ENCODE measurements around the gene GPR6. TPM values are rescaled to one million over a fixed set of nuclear protein-coding genes. Genes with fewer than 3 reads are reported as not detected.

Gene GPR6
- total and polyA plus RNA-seq, 7 donors, result not detected

DNA sequence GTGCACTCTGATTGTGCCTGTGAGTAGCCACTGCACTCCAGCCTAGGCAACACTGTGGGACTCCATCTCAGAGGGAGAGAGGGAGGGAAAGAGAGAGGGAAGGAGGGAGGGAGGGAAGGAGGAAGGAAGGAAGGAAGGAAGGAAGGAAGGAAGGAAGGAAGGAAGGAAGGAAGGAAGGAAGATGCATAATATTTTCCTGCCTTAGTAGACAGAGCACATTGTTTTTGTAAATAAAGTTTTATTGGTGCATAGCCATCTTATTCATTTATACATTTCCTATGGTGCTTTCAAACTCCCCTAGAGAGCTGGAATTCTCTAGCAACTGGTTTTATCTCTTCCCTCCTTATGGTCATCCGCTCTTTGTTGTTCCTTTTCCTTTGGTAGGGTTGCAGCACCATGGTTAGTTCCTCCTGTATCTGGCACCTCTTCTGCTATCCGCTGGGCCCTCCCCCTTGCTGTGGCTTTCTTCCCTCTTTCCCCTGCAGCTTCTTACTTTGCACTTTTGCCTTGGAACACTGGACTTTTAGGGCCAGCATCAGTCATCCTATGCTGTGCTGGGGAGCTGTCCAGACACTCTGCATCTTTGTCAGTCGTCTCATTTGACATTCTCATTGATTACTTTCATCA is 20.2 kb downstream of the GPR6 start:
- Histone ChIP-seq H3K9me3 (no peaks in the 10 kb centered on the region), H3K36me3 (no peaks in the 10 kb centered on the region), H3K27ac (no peak overlapping the region), H3K4me3 (no peak overlapping the region), H3K4me1 (no peaks in the 10 kb centered on the region), H3K27me3 (no peaks in the 10 kb centered on the region)
- no peak for DNase-seq
- WGBS, 2 donors, result 37 to 49% methylated on average over 3 of the region's 3 CpGs
- intact Hi-C loops (cut with DNase I), result no loop called here
- no peak for TF ChIP-seq POLR2A (IDR thresholded peaks at IDR 0.05)
- TF ChIP-seq EP300 (IDR thresholded peaks at IDR 0.05), result no peak
- no peak for TF ChIP-seq POLR2AphosphoS5 (IDR thresholded peaks at IDR 0.05)
- TF ChIP-seq, protein P1, sequence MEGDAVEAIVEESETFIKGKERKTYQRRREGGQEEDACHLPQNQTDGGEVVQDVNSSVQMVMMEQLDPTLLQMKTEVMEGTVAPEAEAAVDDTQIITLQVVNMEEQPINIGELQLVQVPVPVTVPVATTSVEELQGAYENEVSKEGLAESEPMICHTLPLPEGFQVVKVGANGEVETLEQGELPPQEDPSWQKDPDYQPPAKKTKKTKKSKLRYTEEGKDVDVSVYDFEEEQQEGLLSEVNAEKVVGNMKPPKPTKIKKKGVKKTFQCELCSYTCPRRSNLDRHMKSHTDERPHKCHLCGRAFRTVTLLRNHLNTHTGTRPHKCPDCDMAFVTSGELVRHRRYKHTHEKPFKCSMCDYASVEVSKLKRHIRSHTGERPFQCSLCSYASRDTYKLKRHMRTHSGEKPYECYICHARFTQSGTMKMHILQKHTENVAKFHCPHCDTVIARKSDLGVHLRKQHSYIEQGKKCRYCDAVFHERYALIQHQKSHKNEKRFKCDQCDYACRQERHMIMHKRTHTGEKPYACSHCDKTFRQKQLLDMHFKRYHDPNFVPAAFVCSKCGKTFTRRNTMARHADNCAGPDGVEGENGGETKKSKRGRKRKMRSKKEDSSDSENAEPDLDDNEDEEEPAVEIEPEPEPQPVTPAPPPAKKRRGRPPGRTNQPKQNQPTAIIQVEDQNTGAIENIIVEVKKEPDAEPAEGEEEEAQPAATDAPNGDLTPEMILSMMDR (IDR thresholded peaks at IDR 0.05), result no peak

DNA sequence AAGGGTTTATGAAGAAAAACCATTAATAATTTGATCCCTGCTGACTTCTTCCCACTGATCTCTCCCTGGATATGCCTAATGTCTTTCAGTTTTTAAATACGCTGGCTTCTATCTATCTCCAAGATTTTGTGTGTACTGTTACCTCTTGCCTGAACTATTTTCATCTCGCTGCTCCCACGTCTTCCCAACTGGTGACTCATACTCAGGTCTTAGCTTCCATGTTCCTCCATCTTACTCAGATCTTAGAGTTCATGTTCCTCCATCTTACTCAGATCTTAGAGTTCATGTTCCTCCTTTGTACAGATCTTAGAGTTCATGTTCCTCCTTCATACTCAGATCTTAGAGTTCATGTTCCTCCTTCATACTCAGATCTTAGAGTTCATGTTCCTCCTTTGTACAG is 21.6 kb downstream of the GPR6 start:
- intact Hi-C loops (cut with DNase I), result no loop called here
- Histone ChIP-seq H3K27me3 (no peaks in the 10 kb centered on the region), H3K4me1 (no peaks in the 10 kb centered on the region), H3K36me3 (no peaks in the 10 kb centered on the region), H3K9me3 (no peaks in the 10 kb centered on the region), H3K27ac (no peak overlapping the region), H3K4me3 (no peak overlapping the region)
- TF ChIP-seq POLR2AphosphoS5 (IDR thresholded peaks at IDR 0.05) (no peak), EP300 (IDR thresholded peaks at IDR 0.05) (no peak), POLR2A (IDR thresholded peaks at IDR 0.05) (no peak)
- TF ChIP-seq, protein P1 (IDR thresholded peaks at IDR 0.05), result no peak
- no peak for DNase-seq
- WGBS, 2 donors, result 86 to 91% methylated on average over 3 of the region's 3 CpGs

DNA sequence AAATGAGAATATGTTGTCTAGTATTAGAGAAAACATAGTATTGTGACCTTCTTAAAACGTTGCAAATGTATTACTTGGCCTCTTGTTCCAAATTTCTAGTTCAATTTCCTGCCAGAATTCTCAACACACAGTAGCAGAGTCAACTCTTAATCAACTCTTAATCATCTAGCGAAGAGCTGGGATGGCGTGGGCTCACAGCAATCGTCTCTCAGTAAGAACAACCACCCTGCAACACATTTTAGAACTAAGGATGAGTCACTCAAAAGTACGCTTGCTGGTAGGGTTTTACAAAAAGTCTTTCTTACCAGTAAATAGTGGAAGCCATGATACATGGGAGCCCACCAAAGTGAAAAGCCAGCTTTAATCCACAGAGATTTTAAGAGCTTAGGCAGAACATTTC is 24.6 kb downstream of the GPR6 start:
- no peaks in the 10 kb centered on the region for H3K9me3 ChIP-seq
- no peak for DNase-seq
- H3K27me3 ChIP-seq, result no peaks in the 10 kb centered on the region
- 75 to 80% methylated on average over 5 of the region's 5 CpGs for WGBS, 2 donors
- H3K27ac ChIP-seq, result no peak overlapping the region
- H3K4me1 ChIP-seq, result no peaks in the 10 kb centered on the region
- intact Hi-C loops (cut with DNase I), result no loop called here
- H3K36me3 ChIP-seq, result no peaks in the 10 kb centered on the region
- TF ChIP-seq, protein P1 (IDR thresholded peaks at IDR 0.05), result no peak
- TF ChIP-seq POLR2AphosphoS5 (IDR thresholded peaks at IDR 0.05), result no peak
- no peak for TF ChIP-seq EP300 (IDR thresholded peaks at IDR 0.05)
- TF ChIP-seq POLR2A (IDR thresholded peaks at IDR 0.05), result no peak
- H3K4me3 ChIP-seq, result no peak overlapping the region

DNA sequence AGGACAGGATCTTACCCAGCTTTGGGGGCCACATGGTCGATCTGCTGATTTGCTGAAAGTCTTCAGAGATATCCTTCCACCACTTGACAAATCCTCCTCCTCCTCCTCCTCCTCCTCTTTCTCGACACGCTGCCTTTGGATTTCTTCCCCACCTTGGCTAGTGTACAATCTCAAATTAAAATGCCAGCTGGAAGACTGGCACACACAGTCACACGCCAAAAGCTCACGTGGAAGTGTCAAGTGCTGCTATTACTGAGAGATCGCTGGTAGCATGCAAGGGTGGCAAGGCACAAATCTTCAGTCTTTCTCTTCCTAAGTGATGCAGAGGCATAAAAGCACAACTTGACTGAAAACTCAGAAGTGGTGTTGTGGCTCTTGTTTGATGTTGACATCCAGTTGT is 35.3 kb downstream of the GPR6 start:
- Histone ChIP-seq H3K27me3 (no peaks in the 10 kb centered on the region), H3K4me3 (no peak overlapping the region), H3K27ac (no peak overlapping the region), H3K9me3 (no peaks in the 10 kb centered on the region), H3K36me3 (no peaks in the 10 kb centered on the region), H3K4me1 (no peaks in the 10 kb centered on the region)
- DNase-seq, result no peak
- WGBS, 2 donors, result 83 to 84% methylated on average over 6 of the region's 6 CpGs
- intact Hi-C loops (cut with DNase I), result no loop called here
- TF ChIP-seq, protein P1 (IDR thresholded peaks at IDR 0.05), result no peak
- TF ChIP-seq POLR2AphosphoS5 (IDR thresholded peaks at IDR 0.05) (no peak), POLR2A (IDR thresholded peaks at IDR 0.05) (no peak), EP300 (IDR thresholded peaks at IDR 0.05) (no peak)

DNA sequence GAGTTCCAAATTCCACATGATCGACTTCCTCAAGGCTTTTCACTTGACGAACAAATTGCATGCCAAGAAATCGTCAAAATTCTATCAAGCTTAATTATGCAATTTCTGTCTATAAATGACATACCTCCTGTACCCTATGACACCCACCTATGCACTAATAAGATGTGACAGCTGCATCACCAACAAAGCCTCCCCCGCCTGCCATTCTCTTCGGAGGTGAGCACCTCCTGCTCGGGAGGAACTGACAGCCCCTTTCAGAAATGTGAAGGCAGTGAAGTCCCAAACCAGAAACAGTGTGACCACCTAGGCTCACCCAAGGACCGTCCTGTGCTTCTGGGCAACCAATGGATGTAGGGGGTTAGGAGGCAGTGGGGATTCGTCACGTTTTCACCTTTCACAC is 37.1 kb downstream of the GPR6 start:
- H3K9me3 ChIP-seq, result no peaks in the 10 kb centered on the region
- 73 to 91% methylated on average over 9 of the region's 9 CpGs for WGBS, 2 donors

More for the DNA sequence above, 37.1 kb downstream of the GPR6 start:
- intact Hi-C loops (cut with DNase I), result no loop called here
- H3K27ac ChIP-seq, result no peak overlapping the region
- H3K27me3 ChIP-seq, result no peaks in the 10 kb centered on the region
- TF ChIP-seq, protein P1 (IDR thresholded peaks at IDR 0.05), result no peak
- TF ChIP-seq POLR2A (IDR thresholded peaks at IDR 0.05), result no peak
- TF ChIP-seq POLR2AphosphoS5 (IDR thresholded peaks at IDR 0.05), result no peak
- H3K4me3 ChIP-seq, result no peak overlapping the region
- no peaks in the 10 kb centered on the region for H3K36me3 ChIP-seq
- no peak for DNase-seq
- no peaks in the 10 kb centered on the region for H3K4me1 ChIP-seq

All from sigmoid colon (tissue), 7 donors.